HUES6 (cell line): ENCODE measurements around the gene TVP23C.
"Not testable (repeated sequence)": the region's sequence is repeated elsewhere in the genome, so short reads cannot be mapped to it uniquely, and the experiment has no call there.

Experiments
- H3K27ac ChIP-seq: 2 replicates; pipeline ENCODE4 v1.7.0; 2013; ENCODE audit warnings: low read depth, mild to moderate bottlenecking, low read length, inconsistent platforms
- H3K27me3 ChIP-seq: 2 replicates; pipeline ENCODE4 v1.6.1; 2013; ENCODE audit warnings: low read length; ENCODE audit not compliant: control insufficient read depth, insufficient read depth
- H3K36me3 ChIP-seq: 2 replicates; pipeline ENCODE4 v1.6.1; 2013; ENCODE audit warnings: low read length; ENCODE audit not compliant: control insufficient read depth, insufficient read depth
- H3K4me1 ChIP-seq: 2 replicates; pipeline ENCODE4 v1.6.1; 2013; ENCODE audit warnings: low read length; ENCODE audit not compliant: control insufficient read depth, insufficient read depth
- H3K4me3 ChIP-seq: 2 replicates; pipeline ENCODE4 v1.5.1; 2013; ENCODE audit warnings: low read depth, low read length
- H3K9ac ChIP-seq: one replicate; pipeline ENCODE4 v1.6.1; 2013; ENCODE audit warnings: mild to moderate bottlenecking, low read length
- H3K9me3 ChIP-seq: 2 replicates; pipeline ENCODE4 v1.6.1; 2013; ENCODE audit warnings: low read depth, low read length; ENCODE audit not compliant: control insufficient read depth, insufficient read depth

The TVP23C gene

GRCh38 chr17:15563375-15563857 lies at the start of gene TVP23C:
Gene TVP23C, minus strand, starts transcription at chr17:15563483. Its CDS starts 35 bp downstream, at chr17:15563448.
- Histone ChIP-seq H3K27ac (peak within 1 kb of the TSS; percentile 68; the same call in 1 of the 2 replicates), H3K4me3 (peak within 1 kb of the TSS; percentile 75)

DNA sequence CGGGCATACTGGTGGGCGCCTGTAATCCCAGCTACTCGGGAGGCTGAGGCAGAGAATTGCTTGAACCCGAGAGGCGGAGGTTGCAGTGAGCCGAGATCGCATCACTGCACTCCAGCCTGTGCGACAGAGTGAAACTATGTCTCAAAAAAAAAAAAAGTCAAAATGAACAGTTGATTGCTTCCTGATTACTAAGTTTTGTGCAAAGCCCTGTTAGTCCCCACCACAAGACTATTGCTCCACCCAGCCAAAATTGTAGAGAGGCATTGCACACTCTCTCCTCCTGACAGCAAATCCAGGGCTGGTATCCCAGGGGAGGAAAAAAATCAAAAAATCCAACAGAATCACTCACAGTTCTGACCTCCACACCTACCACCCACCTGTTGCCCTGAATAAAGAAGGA lies 29.7 kb upstream of the TVP23C start:
- not testable (repeated sequence) for H3K4me1 ChIP-seq, H3K27me3 ChIP-seq, H3K4me3 ChIP-seq, H3K36me3 ChIP-seq, H3K9me3 ChIP-seq, H3K27ac ChIP-seq, H3K9ac ChIP-seq

More at GRCh38 chr17:15563375-15563857, at the start of gene TVP23C:
- not testable (repeated sequence) for H3K4me1 ChIP-seq, H3K27me3 ChIP-seq, H3K9me3 ChIP-seq, H3K36me3 ChIP-seq
- peak within 1 kb of the TSS; percentile 78 for H3K9ac ChIP-seq

DNA sequence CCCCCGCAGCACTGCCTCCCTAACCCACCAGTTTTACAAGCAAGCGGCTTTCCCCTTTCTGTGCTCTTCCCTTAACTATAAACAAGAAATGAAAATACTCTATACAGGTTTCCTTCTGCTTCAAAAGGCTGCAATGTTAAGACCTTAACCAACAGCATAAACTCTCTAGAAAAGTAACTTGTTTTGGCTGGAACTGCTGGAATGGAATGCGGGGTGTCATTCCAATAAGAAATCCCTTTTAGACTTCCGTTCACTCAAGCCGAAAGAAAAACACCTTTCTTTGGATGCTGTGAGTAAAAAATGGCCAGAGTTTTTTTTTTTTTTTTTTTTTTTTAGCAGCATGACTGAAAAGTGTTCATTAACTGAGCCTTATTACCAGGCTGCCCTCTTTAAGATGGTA lies 28.7 kb upstream of the TVP23C start:
- H3K4me3 ChIP-seq, H3K9ac ChIP-seq, H3K9me3 ChIP-seq, H3K27me3 ChIP-seq, H3K36me3 ChIP-seq, H3K4me1 ChIP-seq, H3K27ac ChIP-seq: not testable (repeated sequence)

- not testable (repeated sequence) for H3K9me3 ChIP-seq, H3K9ac ChIP-seq, H3K27ac ChIP-seq, H3K27me3 ChIP-seq, H3K4me3 ChIP-seq, H3K4me1 ChIP-seq, H3K36me3 ChIP-seq
Measured at GRCh38 chr17:15590844-15591243, 27.6 kb upstream of the TVP23C start.

- H3K27ac ChIP-seq, H3K27me3 ChIP-seq, H3K36me3 ChIP-seq, H3K4me1 ChIP-seq, H3K9me3 ChIP-seq, H3K4me3 ChIP-seq, H3K9ac ChIP-seq: not testable (repeated sequence)
Measured at GRCh38 chr17:15589544-15590536, 26.6 kb upstream of the TVP23C start.

- not testable (repeated sequence) for H3K4me3 ChIP-seq, H3K27ac ChIP-seq, H3K9ac ChIP-seq, H3K36me3 ChIP-seq, H3K4me1 ChIP-seq, H3K9me3 ChIP-seq, H3K27me3 ChIP-seq
Measured at GRCh38 chr17:15588017-15588416, 24.7 kb upstream of the TVP23C start.

- not testable (repeated sequence) for H3K4me3 ChIP-seq, H3K4me1 ChIP-seq, H3K36me3 ChIP-seq, H3K9me3 ChIP-seq, H3K27ac ChIP-seq, H3K9ac ChIP-seq, H3K27me3 ChIP-seq
Measured at GRCh38 chr17:15583313-15583712, 20.0 kb upstream of the TVP23C start.

GRCh38 chr17:15581462-15581861 lies 18.2 kb upstream of the TVP23C start:
- H3K4me1 ChIP-seq, H3K27ac ChIP-seq: not testable (repeated sequence)

DNA sequence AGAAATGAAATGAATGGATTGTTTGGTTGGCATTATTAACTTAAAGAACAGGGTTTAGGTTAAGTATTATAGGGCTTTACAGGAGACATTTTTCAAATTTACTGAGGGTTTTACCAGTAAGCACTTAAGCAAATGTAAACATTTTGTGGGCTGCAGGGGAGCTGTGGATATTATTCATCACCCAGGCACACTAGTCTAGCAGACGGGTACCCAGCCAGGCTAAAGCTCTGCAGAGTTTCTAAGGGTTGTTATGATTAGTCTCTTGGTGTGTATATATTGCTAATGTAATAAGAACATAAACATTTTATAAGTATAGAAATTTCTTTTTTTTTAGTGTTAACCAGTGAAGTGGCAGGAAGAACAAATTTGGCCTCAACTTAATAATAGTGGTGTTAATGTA lies 13.6 kb upstream of the TVP23C start:
- H3K4me1 ChIP-seq, H3K27me3 ChIP-seq, H3K9ac ChIP-seq, H3K27ac ChIP-seq, H3K36me3 ChIP-seq, H3K4me3 ChIP-seq, H3K9me3 ChIP-seq: not testable (repeated sequence)

More at GRCh38 chr17:15581462-15581861, 18.2 kb upstream of the TVP23C start:
- H3K36me3 ChIP-seq, H3K9me3 ChIP-seq, H3K27me3 ChIP-seq, H3K4me3 ChIP-seq, H3K9ac ChIP-seq: not testable (repeated sequence)

DNA sequence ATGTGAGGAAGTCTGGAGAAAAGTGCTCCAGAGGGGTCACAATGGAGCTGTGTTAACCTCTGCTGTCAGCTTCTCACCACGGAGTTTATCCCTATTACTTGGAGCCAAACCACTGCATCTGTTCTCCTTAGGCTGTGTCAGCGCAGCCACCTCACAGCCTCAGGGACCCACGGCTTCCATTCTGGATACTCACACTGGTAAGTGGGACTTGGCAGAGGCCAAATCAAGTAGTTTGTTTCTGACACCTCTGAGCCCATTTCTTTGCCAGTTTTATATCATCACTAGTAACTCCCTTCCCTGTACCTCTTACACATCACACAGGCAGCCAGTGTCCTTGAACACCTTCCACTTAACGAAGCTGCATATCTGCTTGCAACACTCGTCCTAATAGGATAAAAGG lies 11.4 kb upstream of the TVP23C start:
- H3K36me3 ChIP-seq, H3K9me3 ChIP-seq, H3K27me3 ChIP-seq, H3K4me3 ChIP-seq, H3K4me1 ChIP-seq, H3K9ac ChIP-seq, H3K27ac ChIP-seq: not testable (repeated sequence)

- H3K27ac ChIP-seq, H3K36me3 ChIP-seq, H3K27me3 ChIP-seq, H3K9me3 ChIP-seq, H3K4me1 ChIP-seq, H3K9ac ChIP-seq, H3K4me3 ChIP-seq: not testable (repeated sequence)
Measured at GRCh38 chr17:15573870-15574269, 10.6 kb upstream of the TVP23C start.
